ENCODE measurements around the gene TEX2.
"Not testable (repeated sequence)": the region's sequence is repeated elsewhere in the genome, so short reads cannot be mapped to it uniquely, and the experiment has no call there.

Gene TEX2

GRCh38 chr17:64240261-64240740 is 22.8 kb downstream of the TEX2 start:
- DNase-seq (ENCODE audit: low read depth in 2 of 2) = no peak

GRCh38 chr17:64238449-64238848 is 24.6 kb downstream of the TEX2 start:
- DNase-seq (ENCODE audit: low read depth in 2 of 2) = not testable (repeated sequence)

GRCh38 chr17:64236827-64237403 is 26.1 kb downstream of the TEX2 start:
- DNase-seq (ENCODE audit: low read depth in 2 of 2) = no peak

- no peak for DNase-seq (ENCODE audit: low read depth in 2 of 2)
These were observed 28.1 kb downstream of the TEX2 start for GRCh38 chr17:64234961-64235360.

- no peak for DNase-seq (ENCODE audit: low read depth in 2 of 2)
These were observed 30.4 kb downstream of the TEX2 start for GRCh38 chr17:64232466-64233262.

GRCh38 chr17:64231567-64232141 is 31.4 kb downstream of the TEX2 start:
- no peak for DNase-seq (ENCODE audit: low read depth in 2 of 2)

GRCh38 chr17:64230791-64231408 is 32.2 kb downstream of the TEX2 start:
- no peak for DNase-seq (ENCODE audit: low read depth in 2 of 2)

GRCh38 chr17:64229815-64230728 is 33.0 kb downstream of the TEX2 start:
- no peak for DNase-seq (ENCODE audit: low read depth in 2 of 2)

GRCh38 chr17:64226132-64226531 is 36.9 kb downstream of the TEX2 start:
- DNase-seq (ENCODE audit: low read depth in 2 of 2) = no peak

GRCh38 chr17:64225410-64225809 is 37.6 kb downstream of the TEX2 start:
- no peak for DNase-seq (ENCODE audit: low read depth in 2 of 2)

GRCh38 chr17:64223931-64224629 is 39.0 kb downstream of the TEX2 start:
- no peak for DNase-seq (ENCODE audit: low read depth in 2 of 2)

GRCh38 chr17:64223283-64223682 is 39.8 kb downstream of the TEX2 start:
- no peak for DNase-seq (ENCODE audit: low read depth in 2 of 2)

GRCh38 chr17:64221679-64222078 is 41.4 kb downstream of the TEX2 start:
- DNase-seq (ENCODE audit: low read depth in 2 of 2) = no peak

- DNase-seq (ENCODE audit: low read depth in 2 of 2) = not testable (repeated sequence)
These were observed 42.5 kb downstream of the TEX2 start for GRCh38 chr17:64220604-64221003.

- no peak for DNase-seq (ENCODE audit: low read depth in 2 of 2)
These were observed 43.5 kb downstream of the TEX2 start for GRCh38 chr17:64219571-64219970.

- DNase-seq (ENCODE audit: low read depth in 2 of 2) = no peak
These were observed 45.0 kb downstream of the TEX2 start for GRCh38 chr17:64218066-64218465.

- DNase-seq (ENCODE audit: low read depth in 2 of 2) = no peak
These were observed 45.8 kb downstream of the TEX2 start for GRCh38 chr17:64217249-64217691.

GRCh38 chr17:64216338-64217248 is 46.5 kb downstream of the TEX2 start:
- no peak for DNase-seq (ENCODE audit: low read depth in 2 of 2)

- no peak for DNase-seq (ENCODE audit: low read depth in 2 of 2)
These were observed 47.1 kb downstream of the TEX2 start for GRCh38 chr17:64216000-64216337.

- no peak for DNase-seq (ENCODE audit: low read depth in 2 of 2)
These were observed 48.1 kb downstream of the TEX2 start for GRCh38 chr17:64214950-64215349.

All from stimulated activated CD8-positive, alpha-beta memory T cell treated with anti-CD3 and anti-CD28 coated beads, Interleukin-15, amount 100 ng/mL, for 4 hours (primary cell).